ENCODE results near the gene IGFL2.
"Not testable (repeated sequence)": the region's sequence is repeated elsewhere in the genome, so short reads cannot be mapped to it uniquely, and the experiment has no call there.

IGFL2 gene

GRCh38 chr19:46150606-46151005, 2.6 kb downstream of the IGFL2 start:
- no peak for DNase-seq (ENCODE audit: low read depth)
- TF ChIP-seq CTCF (IDR thresholded peaks at IDR 0.05; ENCODE audit: low read depth, low read length, missing control alignments): no peak
- no peak overlapping the region for H3K4me3 ChIP-seq (ENCODE audit: low read depth, low read length)
- in situ Hi-C loops (cut with HindIII; ENCODE audit: low sequenced_read_pairs): no loop called here

- no peak for DNase-seq (ENCODE audit: low read depth)
- in situ Hi-C loops (cut with HindIII; ENCODE audit: low sequenced_read_pairs): no loop called here
- no peak overlapping the region for H3K4me3 ChIP-seq (ENCODE audit: low read depth, low read length)
- TF ChIP-seq CTCF (IDR thresholded peaks at IDR 0.05; ENCODE audit: low read depth, low read length, missing control alignments): no peak
These were observed 7.2 kb downstream of the IGFL2 start for GRCh38 chr19:46155237-46155636.

GRCh38 chr19:46159418-46160232, 11.6 kb downstream of the IGFL2 start:
- TF ChIP-seq CTCF (IDR thresholded peaks at IDR 0.05; ENCODE audit: low read depth, low read length, missing control alignments): no peak
- no peak overlapping the region for H3K4me3 ChIP-seq (ENCODE audit: low read depth, low read length)
- in situ Hi-C loops (cut with HindIII; ENCODE audit: low sequenced_read_pairs): no loop called here
- no peak for DNase-seq (ENCODE audit: low read depth)

GRCh38 chr19:46160233-46160775, 12.3 kb downstream of the IGFL2 start:
- in situ Hi-C loops (cut with HindIII; ENCODE audit: low sequenced_read_pairs): no loop called here
- no peak for TF ChIP-seq CTCF (IDR thresholded peaks at IDR 0.05; ENCODE audit: low read depth, low read length, missing control alignments)
- H3K4me3 ChIP-seq (ENCODE audit: low read depth, low read length): no peak overlapping the region
- no peak for DNase-seq (ENCODE audit: low read depth)

GRCh38 chr19:46161642-46162257, 13.7 kb downstream of the IGFL2 start:
- DNase-seq (ENCODE audit: low read depth); H3K4me3 ChIP-seq (ENCODE audit: low read depth, low read length); in situ Hi-C loops (cut with HindIII; ENCODE audit: low sequenced_read_pairs): not testable (repeated sequence)

- no peak for DNase-seq (ENCODE audit: low read depth)
- no peak for TF ChIP-seq CTCF (IDR thresholded peaks at IDR 0.05; ENCODE audit: low read depth, low read length, missing control alignments)
- H3K4me3 ChIP-seq (ENCODE audit: low read depth, low read length): no peak overlapping the region
- in situ Hi-C loops (cut with HindIII; ENCODE audit: low sequenced_read_pairs): no loop called here
These were observed 14.7 kb downstream of the IGFL2 start for GRCh38 chr19:46162731-46163130.

Measured in astrocyte of the cerebellum (primary cell).